ENCODE data around the gene TOPBP1.

TOPBP1 gene

DNA sequence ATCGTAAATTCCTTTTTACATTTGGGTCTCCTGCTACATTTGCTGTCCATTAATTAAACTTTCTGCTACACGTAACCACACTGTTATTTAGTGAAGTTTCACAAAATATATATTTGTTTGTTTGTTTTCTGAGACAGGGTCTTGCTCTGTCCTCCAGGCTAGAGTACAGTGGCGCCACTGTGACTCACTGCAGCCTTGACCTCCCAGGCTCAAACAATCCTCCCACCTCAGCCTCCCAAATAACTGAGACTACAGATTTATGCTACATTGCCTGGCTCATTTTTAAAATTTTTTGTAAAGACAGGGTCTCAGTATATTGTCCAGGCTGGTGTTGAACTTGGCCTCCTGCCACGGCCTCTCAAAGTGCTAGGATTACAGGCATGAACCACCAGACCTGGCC, 20.5 kb downstream of the TOPBP1 start:
- no peaks in the 10 kb centered on the region for H3K4me1 ChIP-seq (ENCODE audit: control insufficient read depth in 1 of 2, insufficient read depth in 2 of 2, low read length in 2 of 2)
- H3K27ac ChIP-seq (ENCODE audit: low read length): no peak overlapping the region
- H3K36me3 ChIP-seq (ENCODE audit: control insufficient read depth in 1 of 2, insufficient read depth in 2 of 2, low read length in 2 of 2): peaks cover 35 to 52% of the 10 kb centered on the region in 2 donors
- no peaks in the 10 kb centered on the region for H3K9me3 ChIP-seq (ENCODE audit: control insufficient read depth in 1 of 2, low read length in 2 of 2)
- no peak overlapping the region for H3K4me3 ChIP-seq (ENCODE audit: low read depth in 1 of 2, low read length in 2 of 2)
- no peaks in the 10 kb centered on the region for H3K27me3 ChIP-seq (ENCODE audit: low read depth, low read length)

GRCh38 chr3:133633439-133633838, 28.3 kb downstream of the TOPBP1 start:
- no peaks in the 10 kb centered on the region for H3K27me3 ChIP-seq (ENCODE audit: low read depth, low read length)
- H3K36me3 ChIP-seq (ENCODE audit: control insufficient read depth in 1 of 2, insufficient read depth in 2 of 2, low read length in 2 of 2): peaks cover 45 to 57% of the 10 kb centered on the region in 2 donors
- H3K4me1 ChIP-seq (ENCODE audit: control insufficient read depth in 1 of 2, insufficient read depth in 2 of 2, low read length in 2 of 2): no peaks in the 10 kb centered on the region
- H3K9me3 ChIP-seq (ENCODE audit: control insufficient read depth in 1 of 2, low read length in 2 of 2): no peaks in the 10 kb centered on the region
- H3K27ac ChIP-seq (ENCODE audit: low read length): no peak overlapping the region
- H3K4me3 ChIP-seq (ENCODE audit: low read depth in 1 of 2, low read length in 2 of 2): no peak overlapping the region

DNA sequence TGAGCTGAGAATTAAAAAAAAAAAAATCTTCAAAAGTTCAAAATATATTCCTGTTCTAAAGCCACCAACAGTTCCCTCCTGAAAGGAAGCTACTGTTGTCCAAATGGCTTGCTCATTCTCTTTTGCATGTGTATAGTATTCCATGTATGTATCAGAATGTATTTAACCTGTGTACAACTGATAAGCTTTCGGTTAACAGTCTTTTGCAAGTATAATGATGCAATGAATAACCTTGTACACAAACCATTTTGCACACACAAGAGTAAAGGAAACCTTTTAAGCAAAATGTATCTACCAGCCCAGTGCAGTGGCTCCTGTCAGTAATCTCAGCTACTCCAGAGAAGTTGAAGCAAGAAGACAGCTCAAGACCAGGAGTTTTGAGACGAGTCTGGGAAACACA, 32.6 kb downstream of the TOPBP1 start:
- H3K36me3 ChIP-seq (ENCODE audit: control insufficient read depth in 1 of 2, insufficient read depth in 2 of 2, low read length in 2 of 2): peaks cover 51 to 52% of the 10 kb centered on the region in 2 donors

GRCh38 chr3:133627789-133628188, 34.0 kb downstream of the TOPBP1 start:
- Histone ChIP-seq H3K4me3 (ENCODE audit: low read depth in 1 of 2, low read length in 2 of 2) (no peak overlapping the region), H3K9me3 (ENCODE audit: control insufficient read depth in 1 of 2, low read length in 2 of 2) (no peaks in the 10 kb centered on the region), H3K27ac (ENCODE audit: low read length) (no peak overlapping the region), H3K36me3 (ENCODE audit: control insufficient read depth in 1 of 2, insufficient read depth in 2 of 2, low read length in 2 of 2) (peaks cover 40 to 55% of the 10 kb centered on the region in 2 donors), H3K27me3 (ENCODE audit: low read depth, low read length) (no peaks in the 10 kb centered on the region), H3K4me1 (ENCODE audit: control insufficient read depth in 1 of 2, insufficient read depth in 2 of 2, low read length in 2 of 2) (no peaks in the 10 kb centered on the region)

More for the DNA sequence above, 32.6 kb downstream of the TOPBP1 start:
- H3K27me3 ChIP-seq (ENCODE audit: low read depth, low read length): no peaks in the 10 kb centered on the region
- H3K27ac ChIP-seq (ENCODE audit: low read length): no peak overlapping the region
- no peaks in the 10 kb centered on the region for H3K9me3 ChIP-seq (ENCODE audit: control insufficient read depth in 1 of 2, low read length in 2 of 2)
- H3K4me1 ChIP-seq (ENCODE audit: control insufficient read depth in 1 of 2, insufficient read depth in 2 of 2, low read length in 2 of 2): no peaks in the 10 kb centered on the region
- H3K4me3 ChIP-seq (ENCODE audit: low read depth in 1 of 2, low read length in 2 of 2): no peak overlapping the region

DNA sequence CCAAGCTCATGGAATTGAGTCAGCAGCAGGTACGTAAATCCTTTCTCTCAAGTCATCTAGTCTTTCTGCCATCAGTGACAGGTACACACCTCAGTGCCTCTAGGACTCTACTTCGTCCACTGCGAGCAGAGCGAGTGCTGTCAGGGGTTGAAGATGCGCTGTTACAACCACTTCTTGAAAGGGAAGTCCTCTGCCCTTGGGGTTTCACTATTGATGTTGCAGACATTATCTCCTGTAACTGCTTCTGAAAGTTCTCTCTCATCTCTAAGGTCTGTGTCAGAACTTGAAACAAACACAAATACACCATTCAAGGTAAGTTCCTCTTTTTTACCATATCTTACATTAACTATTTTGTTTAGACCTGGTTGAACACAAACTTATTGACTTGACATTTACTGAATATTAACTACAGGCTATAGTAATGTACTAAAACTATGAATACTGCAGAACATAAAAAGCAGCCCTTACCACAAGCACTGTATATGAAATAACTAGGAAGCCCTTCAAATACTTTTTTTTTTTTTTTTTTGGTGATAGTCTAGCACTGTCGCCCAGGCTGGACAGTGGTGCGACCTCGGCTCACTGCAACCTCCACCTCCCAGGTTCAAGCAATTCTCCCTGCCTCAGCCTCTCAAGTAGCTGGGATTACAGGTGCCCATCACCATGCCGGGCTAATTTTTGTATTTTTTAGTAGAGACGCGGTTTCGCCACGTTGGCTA, 41.5 kb downstream of the TOPBP1 start:
- Histone ChIP-seq H3K27ac (ENCODE audit: low read length) (no peak overlapping the region), H3K36me3 (ENCODE audit: control insufficient read depth in 1 of 2, insufficient read depth in 2 of 2, low read length in 2 of 2) (peaks cover 26 to 63% of the 10 kb centered on the region in 2 donors), H3K4me1 (ENCODE audit: control insufficient read depth in 1 of 2, insufficient read depth in 2 of 2, low read length in 2 of 2) (no peaks in the 10 kb centered on the region), H3K27me3 (ENCODE audit: low read depth, low read length) (no peaks in the 10 kb centered on the region), H3K4me3 (ENCODE audit: low read depth in 1 of 2, low read length in 2 of 2) (no peak overlapping the region), H3K9me3 (ENCODE audit: control insufficient read depth in 1 of 2, low read length in 2 of 2) (no peaks in the 10 kb centered on the region)

- no peak overlapping the region for H3K4me3 ChIP-seq (ENCODE audit: low read depth in 1 of 2, low read length in 2 of 2)
- no peak overlapping the region for H3K27ac ChIP-seq (ENCODE audit: low read length)
- H3K36me3 ChIP-seq (ENCODE audit: control insufficient read depth in 1 of 2, insufficient read depth in 2 of 2, low read length in 2 of 2): peaks cover 31 to 64% of the 10 kb centered on the region in 2 donors
- no peaks in the 10 kb centered on the region for H3K27me3 ChIP-seq (ENCODE audit: low read depth, low read length)
- H3K9me3 ChIP-seq (ENCODE audit: control insufficient read depth in 1 of 2, low read length in 2 of 2): no peaks in the 10 kb centered on the region
- H3K4me1 ChIP-seq (ENCODE audit: control insufficient read depth in 1 of 2, insufficient read depth in 2 of 2, low read length in 2 of 2): no peaks in the 10 kb centered on the region
These were observed 50.2 kb downstream of the TOPBP1 start for GRCh38 chr3:133611534-133611933.

DNA sequence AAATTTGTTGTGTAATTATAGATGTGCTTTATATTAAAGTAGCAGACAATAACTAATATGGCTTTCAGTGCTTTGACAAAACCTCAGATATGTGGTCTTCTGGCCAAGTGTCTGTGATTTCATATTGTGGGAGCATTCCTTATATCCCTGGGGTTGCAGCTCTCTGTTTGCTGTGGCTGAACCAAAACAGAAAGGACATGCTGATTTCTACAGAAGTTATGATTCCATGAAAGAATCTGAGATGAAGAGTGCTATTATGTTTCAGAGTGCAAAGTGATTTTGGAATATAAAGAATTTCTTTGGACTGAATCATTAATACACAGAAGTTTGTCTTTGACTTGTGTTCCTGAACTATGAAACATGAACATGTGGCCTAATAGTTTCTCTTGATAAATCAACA, 51.7 kb downstream of the TOPBP1 start:
- no peaks in the 10 kb centered on the region for H3K4me1 ChIP-seq (ENCODE audit: control insufficient read depth in 1 of 2, insufficient read depth in 2 of 2, low read length in 2 of 2)
- H3K27me3 ChIP-seq (ENCODE audit: low read depth, low read length): no peaks in the 10 kb centered on the region
- H3K9me3 ChIP-seq (ENCODE audit: control insufficient read depth in 1 of 2, low read length in 2 of 2): no peaks in the 10 kb centered on the region
- no peak overlapping the region for H3K27ac ChIP-seq (ENCODE audit: low read length)
- H3K36me3 ChIP-seq (ENCODE audit: control insufficient read depth in 1 of 2, insufficient read depth in 2 of 2, low read length in 2 of 2): peaks cover 27 to 56% of the 10 kb centered on the region in 2 donors
- H3K4me3 ChIP-seq (ENCODE audit: low read depth in 1 of 2, low read length in 2 of 2): no peak overlapping the region

DNA sequence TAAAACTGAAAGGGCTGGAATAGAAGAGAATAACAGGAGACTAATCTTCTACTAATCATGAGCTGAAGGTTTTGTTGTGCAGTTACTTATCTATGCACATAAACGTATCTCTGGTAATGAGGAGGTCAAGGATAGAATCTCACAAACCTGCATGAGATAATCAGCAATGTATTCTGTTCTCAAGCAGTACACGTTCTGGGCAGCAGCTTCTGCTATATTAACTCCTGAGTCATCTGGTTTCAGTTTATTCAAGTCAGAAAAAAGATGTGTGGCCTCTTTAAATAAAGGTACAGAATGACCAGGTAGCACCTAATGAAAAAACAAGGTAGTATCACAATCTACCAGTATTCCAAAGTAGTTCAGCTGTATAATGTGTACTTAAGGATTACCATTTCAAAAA, 53.4 kb downstream of the TOPBP1 start:
- no peaks in the 10 kb centered on the region for H3K9me3 ChIP-seq (ENCODE audit: control insufficient read depth in 1 of 2, low read length in 2 of 2)
- H3K27me3 ChIP-seq (ENCODE audit: low read depth, low read length): no peaks in the 10 kb centered on the region
- no peak overlapping the region for H3K27ac ChIP-seq (ENCODE audit: low read length)
- H3K4me3 ChIP-seq (ENCODE audit: low read depth in 1 of 2, low read length in 2 of 2): no peak overlapping the region
- H3K4me1 ChIP-seq (ENCODE audit: control insufficient read depth in 1 of 2, insufficient read depth in 2 of 2, low read length in 2 of 2): no peaks in the 10 kb centered on the region
- peaks cover 27 to 54% of the 10 kb centered on the region in 2 donors for H3K36me3 ChIP-seq (ENCODE audit: control insufficient read depth in 1 of 2, insufficient read depth in 2 of 2, low read length in 2 of 2)

- Histone ChIP-seq H3K9me3 (ENCODE audit: control insufficient read depth in 1 of 2, low read length in 2 of 2) (no peaks in the 10 kb centered on the region), H3K4me3 (ENCODE audit: low read depth in 1 of 2, low read length in 2 of 2) (no peak overlapping the region), H3K36me3 (ENCODE audit: control insufficient read depth in 1 of 2, insufficient read depth in 2 of 2, low read length in 2 of 2) (peaks cover 23 to 51% of the 10 kb centered on the region in 2 donors), H3K27me3 (ENCODE audit: low read depth, low read length) (no peaks in the 10 kb centered on the region), H3K27ac (ENCODE audit: low read length) (no peak overlapping the region), H3K4me1 (ENCODE audit: control insufficient read depth in 1 of 2, insufficient read depth in 2 of 2, low read length in 2 of 2) (no peaks in the 10 kb centered on the region)
These were observed 53.9 kb downstream of the TOPBP1 start for GRCh38 chr3:133607816-133608215.

- H3K27ac ChIP-seq (ENCODE audit: low read length): no peak overlapping the region
- H3K27me3 ChIP-seq (ENCODE audit: low read depth, low read length): no peaks in the 10 kb centered on the region
- H3K36me3 ChIP-seq (ENCODE audit: control insufficient read depth in 1 of 2, insufficient read depth in 2 of 2, low read length in 2 of 2): peaks cover 23 to 46% of the 10 kb centered on the region in 2 donors
- H3K4me1 ChIP-seq (ENCODE audit: control insufficient read depth in 1 of 2, insufficient read depth in 2 of 2, low read length in 2 of 2): no peaks in the 10 kb centered on the region
- no peak overlapping the region for H3K4me3 ChIP-seq (ENCODE audit: low read depth in 1 of 2, low read length in 2 of 2)
- no peaks in the 10 kb centered on the region for H3K9me3 ChIP-seq (ENCODE audit: control insufficient read depth in 1 of 2, low read length in 2 of 2)
These were observed 54.8 kb downstream of the TOPBP1 start for GRCh38 chr3:133606902-133607301.

- Histone ChIP-seq H3K4me3 (ENCODE audit: low read depth in 1 of 2, low read length in 2 of 2) (no peak overlapping the region), H3K4me1 (ENCODE audit: control insufficient read depth in 1 of 2, insufficient read depth in 2 of 2, low read length in 2 of 2) (no peaks in the 10 kb centered on the region), H3K9me3 (ENCODE audit: control insufficient read depth in 1 of 2, low read length in 2 of 2) (no peaks in the 10 kb centered on the region), H3K27ac (ENCODE audit: low read length) (no peak overlapping the region), H3K27me3 (ENCODE audit: low read depth, low read length) (no peaks in the 10 kb centered on the region), H3K36me3 (ENCODE audit: control insufficient read depth in 1 of 2, insufficient read depth in 2 of 2, low read length in 2 of 2) (peaks cover 21 to 40% of the 10 kb centered on the region in 2 donors)
These were observed 55.4 kb downstream of the TOPBP1 start for GRCh38 chr3:133606342-133606741.

DNA sequence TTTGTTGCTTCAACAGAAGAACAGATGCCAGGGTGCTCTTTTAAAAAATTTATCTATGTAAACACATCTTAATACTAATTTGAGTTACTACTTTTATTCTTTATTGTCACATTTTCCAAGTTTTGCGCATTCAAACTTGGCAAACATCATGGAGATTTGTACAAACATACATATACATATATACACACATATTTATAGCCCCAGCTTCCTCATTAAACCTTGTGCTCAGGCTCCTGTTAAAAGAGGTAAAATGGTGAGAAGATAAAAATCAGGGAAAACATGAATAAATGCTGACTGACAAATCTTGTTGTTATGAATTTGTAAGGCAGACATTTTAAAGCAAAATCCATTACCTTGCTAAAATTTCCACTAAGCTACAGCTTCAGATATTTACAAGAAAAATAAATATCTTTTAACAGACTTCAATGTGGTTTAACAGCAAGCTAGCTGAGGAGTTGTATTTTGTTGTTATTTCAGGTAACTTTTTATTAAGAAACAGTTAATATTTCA, 61.1 kb downstream of the TOPBP1 start:
- Histone ChIP-seq H3K4me1 (ENCODE audit: control insufficient read depth in 1 of 2, insufficient read depth in 2 of 2, low read length in 2 of 2) (no peaks in the 10 kb centered on the region), H3K27ac (ENCODE audit: low read length) (no peak overlapping the region), H3K9me3 (ENCODE audit: control insufficient read depth in 1 of 2, low read length in 2 of 2) (no peaks in the 10 kb centered on the region), H3K27me3 (ENCODE audit: low read depth, low read length) (no peaks in the 10 kb centered on the region), H3K36me3 (ENCODE audit: control insufficient read depth in 1 of 2, insufficient read depth in 2 of 2, low read length in 2 of 2) (peaks cover 0 to 8% of the 10 kb centered on the region in 2 donors), H3K4me3 (ENCODE audit: low read depth in 1 of 2, low read length in 2 of 2) (no peak overlapping the region)

Data from muscle layer of duodenum (tissue), 2 donors.